Kidney (tissue), 14 donors: ENCODE measurements around the gene C9orf43. TPM values are rescaled to one million over a fixed set of nuclear protein-coding genes. Genes with fewer than 3 reads are reported as not detected.

Source experiments
- DNase-seq, 5 donors: peaks; one replicate each; pipeline ENCODE4 v3.0.0-alpha.2; 2013 to 2020
- FAIRE-seq: peaks from 2 replicates; lab custom pipeline; 2012; peaks lifted over from hg19 to GRCh38; lab: Jason Lieb, UNC
- H3K27ac ChIP-seq, 2 donors: one replicate each; pipeline ENCODE4 v1.7.0; 2013; ENCODE audit warnings: low read depth in 2 of 2, low read length in 2 of 2, inconsistent platforms in 1 of 2
- H3K27me3 ChIP-seq: one replicate; pipeline ENCODE4 v1.7.1; 2013; ENCODE audit warnings: low read length, inconsistent platforms; ENCODE audit not compliant: control insufficient read depth, insufficient read depth
- H3K36me3 ChIP-seq, 3 donors: one replicate each; pipeline versions ENCODE4 v1.7.0 to v1.7.1; 2013; ENCODE audit warnings: low read length in 3 of 3, control low read depth in 1 of 3, inconsistent platforms in 1 of 3; ENCODE audit not compliant: insufficient read depth in 3 of 3, control insufficient read depth in 2 of 3
- H3K4me1 ChIP-seq, 3 donors: one replicate each; pipeline versions ENCODE4 v1.7.0 to v1.7.1; 2013; ENCODE audit warnings: low read length in 3 of 3, inconsistent platforms in 1 of 3, low read depth in 1 of 3; ENCODE audit not compliant: control insufficient read depth in 2 of 3, insufficient read depth in 2 of 3
- H3K4me3 ChIP-seq, 3 donors: one replicate each; pipeline versions ENCODE4 v1.7.0 to v1.8.1; 2013; ENCODE audit warnings: low read length in 3 of 3, control low read depth in 1 of 3, inconsistent platforms in 1 of 3
- H3K9ac ChIP-seq, 3 donors: one replicate each; pipeline versions ENCODE4 v1.7.0 to v1.7.1; 2013; ENCODE audit warnings: low read length in 3 of 3, control low read depth in 1 of 3, inconsistent platforms in 1 of 3
- H3K9me3 ChIP-seq, 3 donors: one replicate each; pipeline versions ENCODE4 v1.7.0 to v1.7.1; 2013; ENCODE audit warnings: low read length in 3 of 3, control low read depth in 1 of 3, inconsistent platforms in 1 of 3; ENCODE audit not compliant: control insufficient read depth in 2 of 3, insufficient read depth in 1 of 3
- CTCF ChIP-seq: IDR thresholded peaks from 3 replicates; pipeline ENCODE4 v1.5.1; 2012; ENCODE audit warnings: mild to moderate bottlenecking, moderate library complexity, borderline replicate concordance; ENCODE audit not compliant: insufficient read depth; ENCODE audit errors: extremely low read depth
- intact Hi-C: fragments of 100-400 bp; cut with DNase I; formaldehyde crosslinking; loops from one replicate; pipeline ENCODE4 v1.11.1; 2022
- polyA plus RNA-seq: library from polyadenylated mRNA; stranded (reverse); fragments of 350-450 nt; fragmentation: Illumina TruSeq; extraction: RNeasy Lipid Tissue Mini Kit (QIAGEN cat#74804); gene quantifications from one replicate; pipeline ENCODE4 v1.2.3, GENCODE V29; 2014; ENCODE audit warnings: low read depth, low replicate concordance; ENCODE audit not compliant: insufficient read depth
- total RNA-seq: library from RNA; stranded (reverse); fragmentation: NEBNext Ultra II Directional; extraction: Animal tissue kit (Norgen Biotek cat#: 25700); gene quantifications from one replicate; pipeline ENCODE4 v1.2.1, GENCODE V29; 2021
- donor health status: control.
- donor health status: control.
- donor health status: control.
- donor health status: control.
- donor health status: control.
- donor health status: DM: yes; HTN: yes; CAD: no.
- donor health status: Normal renal cell carcinoma (clear cell type).

Gene C9orf43
- total and polyA plus RNA-seq, 2 donors from 2014 or later: 0.50 to 0.80 TPM

DNA sequence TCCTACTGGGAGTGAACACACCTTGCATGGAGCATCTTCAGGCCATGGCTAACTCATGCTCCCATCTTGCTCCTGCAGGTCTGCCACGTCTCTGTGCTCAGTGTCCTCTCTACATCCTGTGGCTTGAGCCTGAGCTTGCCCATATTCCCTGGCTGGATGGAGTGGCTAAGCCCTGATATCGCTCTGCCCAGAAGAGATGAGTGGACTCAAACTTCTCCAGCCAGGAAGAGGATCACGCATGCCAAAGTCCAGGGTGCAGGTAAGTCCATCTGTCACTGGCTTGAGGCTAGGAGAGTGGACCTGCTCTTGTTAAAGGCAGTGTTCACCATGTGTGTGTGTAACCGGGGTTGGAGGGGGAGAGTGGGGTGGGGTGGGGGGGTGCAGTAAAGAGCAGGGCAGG is 51.4 kb downstream of the C9orf43 start:
- Histone ChIP-seq H3K4me1 (peaks cover 3 to 24% (median 18%) of the 10 kb centered on the region in 3 donors), H3K9ac (no peak overlapping the region), H3K36me3 (no peaks in the 10 kb centered on the region), H3K9me3 (no peaks in the 10 kb centered on the region), H3K27ac (no peak overlapping the region), H3K4me3 (no peak overlapping the region), H3K27me3 (no peaks in the 10 kb centered on the region)
- intact Hi-C loops: no loop called here
- FAIRE-seq (no peak), DNase-seq (no peak)
- TF ChIP-seq CTCF: no peak

DNA sequence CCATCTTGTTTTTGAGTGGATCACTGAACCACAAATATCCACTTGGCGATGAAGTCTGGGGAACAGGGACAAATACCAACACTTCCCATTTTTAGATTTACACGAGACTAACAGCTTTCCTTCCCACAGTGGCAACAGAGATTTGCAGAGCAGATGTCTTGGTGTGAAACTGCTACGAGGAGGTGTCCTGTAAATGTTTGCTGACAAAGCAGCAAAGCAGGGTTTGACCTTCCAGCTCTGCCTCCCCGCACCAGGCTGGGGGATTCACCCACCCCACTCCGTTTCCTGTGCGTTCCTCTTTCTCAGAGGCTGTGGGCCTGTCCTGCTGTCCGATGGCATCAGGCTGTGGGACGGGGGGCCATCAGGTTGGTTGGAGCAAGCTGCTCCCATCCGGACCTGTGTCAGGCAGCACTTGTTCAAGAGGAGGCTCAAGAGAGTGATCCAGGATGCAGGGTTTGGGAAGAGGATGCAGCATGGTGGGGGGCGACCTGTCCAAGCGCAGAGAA is 52.3 kb downstream of the C9orf43 start:
- intact Hi-C loops: no loop called here
- Histone ChIP-seq H3K27me3 (no peaks in the 10 kb centered on the region), H3K4me1 (peaks cover 3 to 24% (median 18%) of the 10 kb centered on the region in 3 donors), H3K4me3 (peak overlapping the region in 1 of 3 donors; percentile 67), H3K9me3 (no peaks in the 10 kb centered on the region), H3K9ac (peak overlapping the region in 1 of 3 donors; percentile 63), H3K36me3 (no peaks in the 10 kb centered on the region), H3K27ac (peak overlapping the region in 1 of 2 donors; percentile 95)
- DNase-seq (peak in 2 of 5 donors; percentile 6 to 14), FAIRE-seq (no peak)
- no peak for TF ChIP-seq CTCF

- Histone ChIP-seq H3K9me3 (no peaks in the 10 kb centered on the region), H3K4me3 (peak within 1 kb of the TSS; percentile 34 to 67 (median 53)), H3K4me1 (peaks cover 3 to 26% (median 19%) of the 10 kb centered on the region in 3 donors), H3K27ac (peak within 1 kb of the TSS; percentile 90 to 95), H3K36me3 (no peaks in the 10 kb centered on the region), H3K9ac (peak within 1 kb of the TSS in 2 of 3 donors; percentile 63 to 65), H3K27me3 (no peaks in the 10 kb centered on the region)
- intact Hi-C loops: no loop called here
- FAIRE-seq (no peak), DNase-seq (peak; percentile 87 to 93 (median 90))
- no peak for TF ChIP-seq CTCF
These were observed 53.1 kb downstream of the C9orf43 start, which contains the start of gene RGS3 for GRCh38 chr9:113463418-113464285. Gene RGS3, plus strand, starts transcription at chr9:113463727. Its CDS starts 76 bp downstream, at chr9:113463803.
